AML-193 (cell line): ENCODE measurements around the gene HS2ST1.
"Not testable (repeated sequence)": the region's sequence is repeated elsewhere in the genome, so short reads cannot be mapped to it uniquely, and the experiment has no call there.

Source experiments
- DNase-seq, 2 experiments: peaks; one replicate each; lab custom pipeline; 2025; lab: John Stamatoyannopoulos, UW

HS2ST1 gene

DNA sequence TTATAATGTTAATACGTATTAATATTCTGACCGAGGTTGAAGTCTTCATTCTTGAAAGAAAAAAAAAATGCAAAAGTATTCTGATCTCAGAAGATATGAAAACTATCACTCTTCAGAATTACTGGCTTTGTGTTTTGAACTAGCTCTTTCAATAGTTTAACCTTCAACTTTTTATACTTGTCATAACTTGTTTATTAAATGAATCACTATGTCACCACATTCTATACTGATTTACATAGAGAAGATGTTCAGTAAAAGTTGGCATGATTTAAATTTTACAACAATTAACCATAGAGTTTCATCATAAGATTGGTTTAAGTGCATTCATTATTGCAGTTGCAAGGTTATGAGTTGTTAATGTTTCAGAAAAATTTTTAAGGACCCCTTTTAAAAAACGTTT is 57.3 kb downstream of the HS2ST1 start:
- no peak for DNase-seq

GRCh38 chr1:86972262-86972661 is 57.8 kb downstream of the HS2ST1 start:
- DNase-seq, result no peak

DNA sequence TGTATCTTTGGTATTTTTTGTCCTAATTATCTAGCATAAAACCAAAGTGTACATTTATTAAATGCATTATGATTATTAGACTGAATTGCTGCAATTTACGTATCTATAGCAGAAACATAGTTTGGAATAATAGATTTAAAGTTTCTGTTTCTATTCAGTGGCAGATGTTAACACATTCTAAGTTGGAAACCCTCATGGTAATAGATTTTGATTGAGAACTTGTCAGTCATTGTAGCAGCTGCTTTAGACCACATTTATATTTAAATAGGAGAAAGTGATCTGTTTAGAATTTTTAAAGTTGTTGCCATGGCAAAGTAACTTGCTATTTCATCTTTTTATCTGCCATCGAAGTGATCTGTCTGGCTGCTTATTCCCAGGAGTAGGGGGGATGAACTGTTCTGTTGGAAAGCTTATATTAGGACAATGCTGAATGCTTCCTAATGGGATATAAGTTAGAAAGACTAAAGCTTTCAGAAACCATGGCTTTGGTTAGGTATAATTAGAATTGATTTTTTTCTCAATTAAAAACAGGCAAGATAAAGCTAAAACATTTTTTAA is 61.6 kb downstream of the HS2ST1 start:
- no peak for DNase-seq

DNA sequence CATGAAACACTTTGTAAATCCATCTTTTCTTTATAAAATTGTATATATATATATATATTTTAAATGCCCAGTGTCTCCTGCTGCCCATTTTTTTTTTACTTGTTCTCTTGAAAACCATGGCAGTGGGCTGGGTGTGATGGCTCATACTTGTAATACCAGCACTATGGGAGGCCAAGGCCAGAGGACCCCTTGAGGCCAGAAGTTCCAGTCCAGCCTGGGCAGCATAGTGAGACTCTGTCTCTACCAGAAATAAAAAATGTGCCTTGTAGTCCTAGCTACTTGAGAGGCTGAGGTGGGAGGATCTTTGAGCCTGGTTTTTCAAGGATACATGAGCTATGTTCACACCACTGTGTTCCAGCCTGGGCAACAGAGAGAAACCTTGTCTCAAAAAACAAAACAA is 62.2 kb downstream of the HS2ST1 start:
- no peak for DNase-seq

DNA sequence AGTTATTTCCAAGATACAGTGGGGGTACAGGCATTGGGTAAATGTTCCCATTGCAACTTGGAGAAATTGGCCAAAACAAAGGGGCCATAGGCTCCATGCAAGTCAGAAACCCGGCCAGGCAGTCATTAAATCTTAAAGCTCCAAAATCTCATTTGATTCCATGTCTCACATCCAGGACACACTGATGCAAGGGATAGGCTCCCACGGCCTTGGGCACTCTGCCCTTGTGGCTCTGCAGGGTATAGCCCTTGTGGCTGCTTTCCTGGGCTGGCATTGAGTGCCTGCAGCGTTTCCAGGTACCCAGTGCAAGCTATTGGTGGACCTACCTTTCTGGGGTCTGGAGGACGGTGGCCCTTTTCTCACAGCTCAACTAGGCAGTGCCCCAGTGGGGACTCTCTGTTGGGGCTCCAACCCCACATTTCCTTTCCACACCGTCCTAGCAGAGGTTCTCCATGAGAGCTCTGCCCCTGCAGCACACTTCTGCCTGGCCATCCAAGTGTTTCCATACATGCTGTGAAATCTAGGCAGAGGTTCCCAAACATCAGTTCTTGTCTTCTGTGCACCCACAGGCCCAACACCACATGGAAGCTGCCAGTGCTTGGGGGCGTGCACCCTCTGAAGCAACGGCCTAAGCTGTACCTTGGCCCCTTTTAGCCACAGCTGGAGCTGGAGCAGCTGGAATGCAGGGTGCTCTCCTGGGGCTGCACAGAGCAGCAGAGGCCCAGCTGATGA is 67.2 kb downstream of the HS2ST1 start:
- DNase-seq, result no peak

- not testable (repeated sequence) for DNase-seq
Observed at GRCh38 chr1:86983677-86984076, 69.2 kb downstream of the HS2ST1 start.

GRCh38 chr1:86987446-86987845 is 73.0 kb downstream of the HS2ST1 start:
- DNase-seq, result no peak

DNA sequence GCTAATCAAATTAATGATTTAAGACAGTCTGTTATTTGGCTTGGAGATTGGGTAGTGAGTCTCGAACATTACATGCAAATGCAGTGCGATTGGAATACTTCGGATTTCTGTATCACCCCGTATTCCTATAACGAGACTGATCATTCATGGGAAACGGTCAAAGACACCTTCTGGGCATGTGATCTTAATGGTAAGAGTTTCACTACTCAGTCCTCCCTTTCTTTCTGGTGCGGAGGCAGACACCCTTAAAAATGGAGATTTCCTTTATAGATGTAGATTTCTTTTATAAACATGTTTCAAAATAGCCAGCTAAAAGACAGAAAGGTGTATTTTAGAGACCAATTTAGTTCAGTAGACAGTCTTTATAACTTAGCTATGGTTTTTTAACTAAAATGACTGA is 74.4 kb downstream of the HS2ST1 start:
- DNase-seq, result no peak

- DNase-seq, result not testable (repeated sequence)
Observed at GRCh38 chr1:86989690-86990089, 75.3 kb downstream of the HS2ST1 start.

- DNase-seq, result no peak
Observed at GRCh38 chr1:86990826-86991225, 76.4 kb downstream of the HS2ST1 start.

- no peak for DNase-seq
Observed at GRCh38 chr1:86991549-86992186, 77.2 kb downstream of the HS2ST1 start.

- DNase-seq, result no peak
Observed at GRCh38 chr1:86992861-86993260, 78.4 kb downstream of the HS2ST1 start.

DNA sequence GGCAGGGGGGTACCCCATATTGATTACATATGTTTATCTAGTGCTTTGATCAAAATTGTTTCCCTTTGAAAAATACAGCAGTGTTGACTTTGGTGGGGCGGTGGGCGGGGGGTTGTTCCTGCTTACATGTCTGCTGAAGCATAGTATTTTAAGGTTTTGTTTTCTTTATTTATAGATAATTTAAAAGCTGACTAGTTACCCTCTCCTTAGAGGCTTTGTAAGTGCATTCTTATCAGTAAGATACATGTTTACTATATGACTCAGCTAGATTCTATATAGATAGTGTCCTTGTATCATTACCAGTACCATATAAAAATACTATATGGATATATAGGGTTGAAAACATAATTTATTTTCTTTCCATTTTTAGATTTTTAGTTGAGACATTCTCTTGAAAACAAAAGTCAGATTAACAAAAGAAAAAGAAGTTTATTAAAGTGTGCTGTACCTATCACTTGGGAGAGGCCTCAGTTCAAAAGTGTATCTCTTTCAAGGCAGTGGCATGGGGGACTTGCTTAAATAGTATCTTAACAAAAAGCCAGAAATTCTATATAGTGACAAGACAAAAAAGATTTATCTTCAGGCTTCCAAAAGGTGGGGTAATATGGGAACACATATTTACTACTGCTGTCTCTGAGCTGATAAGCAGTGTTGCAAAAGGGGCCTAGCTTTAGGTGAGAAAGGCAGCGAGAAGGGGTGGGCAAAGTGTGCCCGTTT is 79.0 kb downstream of the HS2ST1 start:
- no peak for DNase-seq

GRCh38 chr1:86994061-86994460 is 79.6 kb downstream of the HS2ST1 start:
- DNase-seq, result no peak

DNA sequence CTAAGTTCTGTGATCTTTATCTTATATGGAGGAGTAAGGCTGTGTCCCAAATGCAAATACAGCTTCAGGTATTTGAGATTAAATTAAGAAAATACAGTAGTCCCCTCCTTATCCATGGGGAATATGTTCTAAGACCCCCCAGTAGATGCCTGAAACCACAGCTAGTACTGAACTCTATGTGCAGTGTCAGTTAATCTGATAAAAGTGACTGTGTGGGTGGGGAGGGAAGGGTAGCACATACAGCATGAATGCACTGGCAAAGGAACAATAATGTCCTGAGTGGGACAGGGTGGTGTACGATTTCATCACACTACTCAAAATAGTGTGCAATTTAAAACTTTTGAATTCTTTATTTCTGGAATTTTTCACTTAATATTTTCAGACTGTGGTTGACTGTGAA is 83.1 kb downstream of the HS2ST1 start:
- no peak for DNase-seq

GRCh38 chr1:86998280-86998679 is 83.8 kb downstream of the HS2ST1 start:
- DNase-seq, result no peak

- no peak for DNase-seq
Observed at GRCh38 chr1:86998727-86999126, 84.3 kb downstream of the HS2ST1 start.

- no peak for DNase-seq
Observed at GRCh38 chr1:87000460-87000859, 86.0 kb downstream of the HS2ST1 start.

DNA sequence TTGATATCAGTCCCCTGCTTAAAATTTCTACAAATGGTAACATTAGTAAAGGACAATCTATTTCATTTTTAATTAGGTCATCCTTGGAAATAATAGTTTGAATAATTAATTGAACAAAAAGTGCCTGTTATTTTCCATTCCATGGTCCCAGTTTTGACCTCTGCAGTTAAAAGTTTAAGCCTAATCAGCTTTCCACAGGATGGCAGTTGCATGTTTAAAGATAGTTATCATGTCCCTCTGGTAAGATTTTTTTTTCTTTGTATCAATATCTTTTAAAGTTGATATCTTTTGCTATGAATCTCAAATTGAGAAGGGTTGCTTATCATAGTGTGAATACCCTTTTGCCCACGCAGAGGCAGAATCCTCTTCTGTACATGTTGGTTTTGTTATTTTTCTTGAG is 90.4 kb downstream of the HS2ST1 start:
- no peak for DNase-seq

DNA sequence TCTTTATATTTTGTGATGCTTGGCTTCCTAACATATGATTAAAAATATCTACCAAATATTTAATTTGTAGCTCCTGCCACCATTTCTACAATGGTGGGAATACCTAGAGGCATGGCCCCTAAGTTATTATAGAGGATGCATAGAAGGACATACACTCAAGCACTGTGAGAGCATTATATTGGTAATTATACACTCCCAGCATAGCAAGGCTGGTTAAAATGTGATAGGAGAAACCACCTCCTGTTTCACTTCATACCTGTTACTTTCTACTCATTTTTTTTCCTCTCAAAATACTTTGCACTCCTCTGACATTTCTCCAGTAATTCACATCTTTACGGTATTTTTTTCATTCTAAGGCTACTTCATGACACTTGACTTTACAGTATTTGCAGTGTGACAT is 92.9 kb downstream of the HS2ST1 start:
- DNase-seq, result no peak

GRCh38 chr1:87013385-87013784 is 99.0 kb downstream of the HS2ST1 start:
- DNase-seq, result not testable (repeated sequence)

DNA sequence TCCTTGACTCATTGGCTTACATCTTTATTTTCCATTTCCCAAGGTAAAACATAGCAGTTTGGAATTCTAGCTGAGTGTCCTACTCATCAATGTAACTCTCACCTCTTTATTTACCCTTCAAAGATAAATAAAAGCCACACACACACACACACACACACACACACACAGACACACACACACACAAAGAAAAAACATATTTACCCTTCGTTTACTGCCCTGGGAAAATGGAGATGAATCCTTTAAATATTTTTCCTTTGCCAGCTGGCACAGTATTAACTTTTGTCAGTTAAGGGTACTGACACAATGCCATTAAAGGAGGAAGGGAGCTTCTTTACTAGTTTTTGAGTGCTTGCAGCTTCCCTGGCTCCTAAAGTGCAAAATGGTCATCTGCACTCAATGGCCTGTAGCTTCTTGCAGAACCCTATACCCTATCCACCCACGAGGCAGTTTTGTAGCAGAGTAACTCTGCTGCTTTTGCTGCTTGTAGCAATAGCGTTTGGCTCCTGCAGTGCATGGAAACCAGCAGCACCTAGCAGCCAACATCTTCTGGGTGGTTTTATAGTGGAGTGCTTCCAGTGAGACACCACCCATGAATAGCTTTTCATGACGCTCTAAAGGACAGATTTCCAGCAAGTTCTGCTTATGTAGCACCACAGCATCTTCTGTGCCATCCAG is 103.7 kb downstream of the HS2ST1 start:
- DNase-seq, result no peak
